Liver (tissue), 9 donors: ENCODE measurements around the gene ADCYAP1R1. TPM values are rescaled to one million over a fixed set of nuclear protein-coding genes. Genes with fewer than 3 reads are reported as not detected.

ENCODE experiments used
- DNase-seq: peaks from one replicate; pipeline ENCODE4 v3.0.0-alpha.2; 2017; ENCODE audit warnings: low spot score
- H3K27ac ChIP-seq, 2 donors: one replicate each; pipeline ENCODE4 v1.7.0; 2013; ENCODE audit warnings: inconsistent platforms in 2 of 2, low read length in 2 of 2, control low read depth in 1 of 2, low read depth in 1 of 2, mild to moderate bottlenecking in 1 of 2
- H3K27me3 ChIP-seq, 4 donors: one replicate each; pipeline versions ENCODE4 v1.6.1 to v1.7.0; 2013; ENCODE audit warnings: low read length in 3 of 4, inconsistent platforms in 1 of 4, mild to moderate bottlenecking in 1 of 4, moderate library complexity in 1 of 4; ENCODE audit not compliant: control insufficient read depth in 4 of 4, insufficient read depth in 4 of 4
- H3K36me3 ChIP-seq, 4 donors: one replicate each; pipeline versions ENCODE4 v1.6.1 to v1.7.0; 2013; ENCODE audit warnings: low read length in 3 of 4, mild to moderate bottlenecking in 3 of 4, low read depth in 1 of 4, moderate library complexity in 1 of 4; ENCODE audit not compliant: control insufficient read depth in 4 of 4, insufficient read depth in 3 of 4
- H3K4me1 ChIP-seq, 4 donors: one replicate each; pipeline versions ENCODE4 v1.6.1 to v1.7.0; 2013; ENCODE audit warnings: low read length in 3 of 4, mild to moderate bottlenecking in 3 of 4, moderate library complexity in 1 of 4; ENCODE audit not compliant: control insufficient read depth in 4 of 4, insufficient read depth in 4 of 4
- H3K4me3 ChIP-seq, 3 donors: one replicate each; pipeline versions ENCODE4 v1.6.1 to v1.7.0; 2013; ENCODE audit warnings: low read length in 3 of 3, control low read depth in 1 of 3, low read depth in 1 of 3, mild to moderate bottlenecking in 1 of 3
- H3K9ac ChIP-seq, 2 donors: one replicate each; pipeline ENCODE4 v1.7.0; 2013; ENCODE audit warnings: low read length in 2 of 2, mild to moderate bottlenecking in 2 of 2, moderate library complexity in 2 of 2, control low read depth in 1 of 2, low read depth in 1 of 2
- H3K9me3 ChIP-seq, 4 donors: one replicate each; pipeline versions ENCODE4 v1.6.1 to v1.7.0; 2013; ENCODE audit warnings: low read length in 3 of 4; ENCODE audit not compliant: control insufficient read depth in 4 of 4
- ATF3 ChIP-seq: IDR thresholded peaks from 2 replicates; pipeline ENCODE4 v1.6.1; 2016; ENCODE audit warnings: antibody characterized with exemption
- EGR1 ChIP-seq, 2 donors: IDR thresholded peaks; 2 replicates each; pipeline ENCODE4 v1.6.1; 2016 to 2018; ENCODE audit warnings: antibody characterized with exemption in 2 of 2, low read depth in 2 of 2
- FOXA1 ChIP-seq: IDR thresholded peaks from 2 replicates; pipeline ENCODE4 v1.6.1; 2016; ENCODE audit warnings: antibody characterized with exemption
- GABPA ChIP-seq, 2 donors: IDR thresholded peaks in 1 of 2; conservative IDR thresholded peaks in 1 of 2; 2 replicates each; pipeline ENCODE4 v1.6.1; 2016; ENCODE audit warnings: antibody characterized with exemption in 2 of 2, mild to moderate bottlenecking in 1 of 2, moderate library complexity in 1 of 2
- HNF4A ChIP-seq, 2 donors: conservative IDR thresholded peaks; 2 replicates each; pipeline ENCODE4 v1.6.1; 2016; ENCODE audit warnings: antibody characterized with exemption in 2 of 2, mild to moderate bottlenecking in 2 of 2
- HNF4G ChIP-seq: IDR thresholded peaks from 2 replicates; pipeline ENCODE4 v1.6.1; 2016; ENCODE audit warnings: antibody characterized with exemption
- MAX ChIP-seq: IDR thresholded peaks from 2 replicates; pipeline ENCODE4 v1.6.1; 2016; ENCODE audit warnings: antibody characterized with exemption
- RAD21 ChIP-seq, 2 donors: IDR thresholded peaks; 2 replicates each; pipeline ENCODE4 v1.6.1; 2016; ENCODE audit warnings: antibody characterized with exemption in 2 of 2, mild to moderate bottlenecking in 2 of 2
- SP1 ChIP-seq: IDR thresholded peaks from 2 replicates; pipeline ENCODE4 v1.6.1; 2018; ENCODE audit warnings: antibody characterized with exemption, mild to moderate bottlenecking
- TAF1 ChIP-seq: conservative IDR thresholded peaks from 2 replicates; pipeline ENCODE4 v1.6.1; 2016; ENCODE audit warnings: antibody characterized with exemption, mild to moderate bottlenecking
- YY1 ChIP-seq: IDR thresholded peaks from 2 replicates; pipeline ENCODE4 v1.6.1; 2016; ENCODE audit warnings: antibody characterized with exemption, mild to moderate bottlenecking
- WGBS: extraction: QIAGEN DNeasy Blood & Tissue Kit; methylation state at CpG from one replicate; pipeline ENCODE4 v1.1.7; 2013; 5-methylcytosine and 5-hydroxymethylcytosine counted together
- polyA plus RNA-seq, 2 donors: library from polyadenylated mRNA; stranded (reverse) in 1 of 2; unstranded in 1 of 2; fragments of 200-250 nt in 1 of 2; fragments of >200 nt in 1 of 2; fragmentation: Nextera tagmentation in 1 of 2; extraction: Ambion mirVana in 1 of 2; gene quantifications; one replicate each; pipeline versions ENCODE4 v1.2.1 to v1.2.3, GENCODE V29; 2013 to 2015
- total RNA-seq, 2 donors: library from RNA; depleted of rRNA; stranded (reverse); fragments of >200 nt; gene quantifications; one replicate each; pipeline ENCODE4 v1.2.3, GENCODE V29; 2014
- TF ChIP-seq, protein P1 (sequence below): fragments of 150-350 bp; IDR thresholded peaks from 2 replicates; pipeline ENCODE4 v1.5.1; 2017; ENCODE audit warnings: improper control_type of control experiment, low read depth, low read length; ENCODE audit not compliant: missing input control
- TF ChIP-seq, protein P2 (sequence below): IDR thresholded peaks from 2 replicates; pipeline ENCODE4 v1.6.1; 2016; ENCODE audit warnings: antibody characterized with exemption, mild to moderate bottlenecking
- donor health status: healthy.
- donor health status: healthy.
- donor health status: healthy.
- donor health status: healthy.
- donor health status: healthy.

The ADCYAP1R1 gene
- total and polyA plus RNA-seq, 4 donors = 0.05 to 0.67 (median 0.12) TPM; not detected in 1

DNA sequence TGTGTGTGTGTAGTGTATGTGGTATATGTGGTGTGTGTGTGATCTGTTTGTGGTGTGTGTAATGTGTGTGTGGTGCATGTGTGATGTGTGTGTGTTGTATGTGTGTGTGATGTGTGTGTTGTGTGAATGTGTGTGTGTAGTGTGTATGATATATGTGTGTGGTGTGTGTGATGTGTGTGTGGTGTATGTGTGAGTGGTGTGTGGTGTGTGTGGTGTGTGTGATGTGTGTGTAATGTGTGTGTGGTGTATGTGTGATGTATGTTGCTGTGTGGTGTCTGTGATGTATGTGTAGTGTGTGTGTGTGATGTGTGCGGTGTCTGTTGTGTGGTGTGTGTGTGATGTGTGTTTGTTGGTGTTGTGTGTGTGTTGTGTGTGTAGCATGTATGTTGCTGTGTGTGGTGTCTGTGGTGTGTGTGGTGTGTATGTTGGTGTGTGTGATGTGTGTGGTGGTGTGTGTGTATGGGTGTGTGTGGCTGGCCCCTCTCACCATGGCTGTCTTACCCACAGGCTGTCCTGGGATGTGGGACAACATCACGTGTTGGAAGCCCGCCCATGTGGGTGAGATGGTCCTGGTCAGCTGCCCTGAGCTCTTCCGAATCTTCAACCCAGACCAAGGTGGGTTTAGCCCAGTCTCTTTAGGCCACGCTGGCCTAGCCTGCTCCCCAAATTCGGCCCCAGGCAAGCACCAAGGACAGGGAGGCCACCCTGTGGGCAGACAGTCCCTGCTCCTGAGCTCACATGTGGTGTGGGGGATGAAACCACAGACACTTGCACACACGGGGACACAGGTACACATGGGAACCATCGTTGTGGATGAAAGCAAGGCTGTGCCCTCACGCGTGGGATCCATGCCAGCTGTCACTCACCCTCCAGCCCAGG is 25.6 kb downstream of the ADCYAP1R1 start:
- H3K4me3 ChIP-seq = no peak overlapping the region
- DNase-seq = no peak

GRCh38 chr7:31078363-31078990 is 26.4 kb downstream of the ADCYAP1R1 start:
- DNase-seq = no peak
- TF ChIP-seq HNF4G = no peak
- no peak for TF ChIP-seq ATF3
- no peak for TF ChIP-seq TAF1
- Histone ChIP-seq H3K4me1 (peaks cover 0 to 3% (median 0%) of the 10 kb centered on the region in 4 donors), H3K27me3 (no peaks in the 10 kb centered on the region), H3K36me3 (no peaks in the 10 kb centered on the region), H3K27ac (no peak overlapping the region), H3K9ac (no peak overlapping the region), H3K4me3 (no peak overlapping the region), H3K9me3 (no peaks in the 10 kb centered on the region)
- 90% methylated on average over 24 of the region's 24 CpGs for WGBS

More for the DNA sequence above, 25.6 kb downstream of the ADCYAP1R1 start:
- TF ChIP-seq GABPA (IDR thresholded peaks at IDR 0.05 in 1 of 2, conservative IDR thresholded peaks at IDR 0.05 in 1 of 2) = no peak
- TF ChIP-seq FOXA1 = no peak
- no peak for TF ChIP-seq EGR1 (IDR thresholded peaks at IDR 0.05; ENCODE audit: low read depth in 2 of 2)
- no peak for TF ChIP-seq TAF1
- no peak for TF ChIP-seq HNF4A (conservative IDR thresholded peaks at IDR 0.05)
- no peak for TF ChIP-seq RAD21 (IDR thresholded peaks at IDR 0.05)
- TF ChIP-seq, protein P1, sequence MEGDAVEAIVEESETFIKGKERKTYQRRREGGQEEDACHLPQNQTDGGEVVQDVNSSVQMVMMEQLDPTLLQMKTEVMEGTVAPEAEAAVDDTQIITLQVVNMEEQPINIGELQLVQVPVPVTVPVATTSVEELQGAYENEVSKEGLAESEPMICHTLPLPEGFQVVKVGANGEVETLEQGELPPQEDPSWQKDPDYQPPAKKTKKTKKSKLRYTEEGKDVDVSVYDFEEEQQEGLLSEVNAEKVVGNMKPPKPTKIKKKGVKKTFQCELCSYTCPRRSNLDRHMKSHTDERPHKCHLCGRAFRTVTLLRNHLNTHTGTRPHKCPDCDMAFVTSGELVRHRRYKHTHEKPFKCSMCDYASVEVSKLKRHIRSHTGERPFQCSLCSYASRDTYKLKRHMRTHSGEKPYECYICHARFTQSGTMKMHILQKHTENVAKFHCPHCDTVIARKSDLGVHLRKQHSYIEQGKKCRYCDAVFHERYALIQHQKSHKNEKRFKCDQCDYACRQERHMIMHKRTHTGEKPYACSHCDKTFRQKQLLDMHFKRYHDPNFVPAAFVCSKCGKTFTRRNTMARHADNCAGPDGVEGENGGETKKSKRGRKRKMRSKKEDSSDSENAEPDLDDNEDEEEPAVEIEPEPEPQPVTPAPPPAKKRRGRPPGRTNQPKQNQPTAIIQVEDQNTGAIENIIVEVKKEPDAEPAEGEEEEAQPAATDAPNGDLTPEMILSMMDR = no peak
- TF ChIP-seq, protein P2, sequence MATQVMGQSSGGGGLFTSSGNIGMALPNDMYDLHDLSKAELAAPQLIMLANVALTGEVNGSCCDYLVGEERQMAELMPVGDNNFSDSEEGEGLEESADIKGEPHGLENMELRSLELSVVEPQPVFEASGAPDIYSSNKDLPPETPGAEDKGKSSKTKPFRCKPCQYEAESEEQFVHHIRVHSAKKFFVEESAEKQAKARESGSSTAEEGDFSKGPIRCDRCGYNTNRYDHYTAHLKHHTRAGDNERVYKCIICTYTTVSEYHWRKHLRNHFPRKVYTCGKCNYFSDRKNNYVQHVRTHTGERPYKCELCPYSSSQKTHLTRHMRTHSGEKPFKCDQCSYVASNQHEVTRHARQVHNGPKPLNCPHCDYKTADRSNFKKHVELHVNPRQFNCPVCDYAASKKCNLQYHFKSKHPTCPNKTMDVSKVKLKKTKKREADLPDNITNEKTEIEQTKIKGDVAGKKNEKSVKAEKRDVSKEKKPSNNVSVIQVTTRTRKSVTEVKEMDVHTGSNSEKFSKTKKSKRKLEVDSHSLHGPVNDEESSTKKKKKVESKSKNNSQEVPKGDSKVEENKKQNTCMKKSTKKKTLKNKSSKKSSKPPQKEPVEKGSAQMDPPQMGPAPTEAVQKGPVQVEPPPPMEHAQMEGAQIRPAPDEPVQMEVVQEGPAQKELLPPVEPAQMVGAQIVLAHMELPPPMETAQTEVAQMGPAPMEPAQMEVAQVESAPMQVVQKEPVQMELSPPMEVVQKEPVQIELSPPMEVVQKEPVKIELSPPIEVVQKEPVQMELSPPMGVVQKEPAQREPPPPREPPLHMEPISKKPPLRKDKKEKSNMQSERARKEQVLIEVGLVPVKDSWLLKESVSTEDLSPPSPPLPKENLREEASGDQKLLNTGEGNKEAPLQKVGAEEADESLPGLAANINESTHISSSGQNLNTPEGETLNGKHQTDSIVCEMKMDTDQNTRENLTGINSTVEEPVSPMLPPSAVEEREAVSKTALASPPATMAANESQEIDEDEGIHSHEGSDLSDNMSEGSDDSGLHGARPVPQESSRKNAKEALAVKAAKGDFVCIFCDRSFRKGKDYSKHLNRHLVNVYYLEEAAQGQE = no peak
- TF ChIP-seq HNF4G = no peak
- TF ChIP-seq YY1 = no peak
- TF ChIP-seq MAX = no peak
- TF ChIP-seq ATF3 = no peak
- no peak for TF ChIP-seq SP1
- H3K27ac ChIP-seq = no peak overlapping the region
- no peaks in the 10 kb centered on the region for H3K9me3 ChIP-seq
- H3K4me1 ChIP-seq = peaks cover 0 to 3% (median 0%) of the 10 kb centered on the region in 4 donors
- 87% methylated on average over 10 of the region's 10 CpGs for WGBS
- H3K9ac ChIP-seq = no peak overlapping the region
- no peaks in the 10 kb centered on the region for H3K27me3 ChIP-seq
- no peaks in the 10 kb centered on the region for H3K36me3 ChIP-seq
